Measurements from ENCODE around the gene SHTN1. TPM values are rescaled to one million over a fixed set of nuclear protein-coding genes. Genes with fewer than 3 reads are reported as not detected.

SHTN1 gene
- total RNA-seq, 1 donor from 2014 or later: 106 TPM

GRCh38 chr10:116978901-116979300, 26.1 kb downstream of the SHTN1 start:
- Mint-ChIP-seq H3K36me3 (ENCODE audit: low read depth, unreplicated experiment) (peaks cover 11% of the 10 kb centered on the region), H3K27ac (ENCODE audit: unreplicated experiment) (no peak overlapping the region), H3K27me3 (ENCODE audit: unreplicated experiment) (peaks cover 1% of the 10 kb centered on the region), H3K4me1 (ENCODE audit: unreplicated experiment) (peaks cover 27% of the 10 kb centered on the region), H3K9me3 (ENCODE audit: unreplicated experiment) (no peaks in the 10 kb centered on the region), H3K4me3 (ENCODE audit: unreplicated experiment) (no peak overlapping the region)
- TF ChIP-seq CTCF (IDR thresholded peaks at IDR 0.05; ENCODE audit: unreplicated experiment): no peak
- no peak for DNase-seq (ENCODE audit: low spot score)

GRCh38 chr10:116974456-116975005, 30.5 kb downstream of the SHTN1 start:
- DNase-seq (ENCODE audit: low spot score): no peak
- Mint-ChIP-seq H3K36me3 (ENCODE audit: low read depth, unreplicated experiment) (peaks cover 21% of the 10 kb centered on the region), H3K4me1 (ENCODE audit: unreplicated experiment) (peaks cover 25% of the 10 kb centered on the region), H3K27me3 (ENCODE audit: unreplicated experiment) (peaks cover 3% of the 10 kb centered on the region), H3K27ac (ENCODE audit: unreplicated experiment) (peak overlapping the region; percentile 22), H3K9me3 (ENCODE audit: unreplicated experiment) (no peaks in the 10 kb centered on the region), H3K4me3 (ENCODE audit: unreplicated experiment) (no peak overlapping the region)
- no peak for TF ChIP-seq CTCF (IDR thresholded peaks at IDR 0.05; ENCODE audit: unreplicated experiment)

GRCh38 chr10:116973946-116974455, 31.0 kb downstream of the SHTN1 start:
- H3K4me1 Mint-ChIP-seq (ENCODE audit: unreplicated experiment): peaks cover 25% of the 10 kb centered on the region
- no peak for DNase-seq (ENCODE audit: low spot score)
- no peak for TF ChIP-seq CTCF (IDR thresholded peaks at IDR 0.05; ENCODE audit: unreplicated experiment)

DNA sequence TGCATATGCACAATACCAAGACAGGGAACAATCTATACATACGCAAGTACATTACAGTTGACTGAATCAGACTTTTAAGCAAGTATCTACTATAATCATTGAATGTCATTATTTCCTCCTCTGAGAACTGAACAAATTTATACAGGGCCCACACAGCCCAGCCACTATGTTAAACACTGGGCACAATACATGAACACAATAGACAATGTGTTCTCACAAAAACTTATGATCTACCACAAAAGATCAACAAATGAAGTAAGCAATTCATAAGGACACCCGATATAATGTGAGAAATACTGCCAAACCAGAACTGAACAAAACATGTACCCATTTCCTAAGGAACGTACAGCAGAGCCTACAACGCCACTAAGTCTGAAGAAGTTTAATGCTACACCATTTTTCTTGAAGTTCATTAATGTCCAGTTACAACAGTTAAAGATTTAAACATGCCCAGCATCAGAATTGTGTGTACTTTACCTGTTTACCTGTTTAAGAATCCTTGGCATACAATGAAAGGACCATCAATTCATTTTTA, 31.5 kb downstream of the SHTN1 start:
- no peak overlapping the region for H3K4me3 Mint-ChIP-seq (ENCODE audit: unreplicated experiment)
- H3K9me3 Mint-ChIP-seq (ENCODE audit: unreplicated experiment): no peaks in the 10 kb centered on the region
- H3K36me3 Mint-ChIP-seq (ENCODE audit: low read depth, unreplicated experiment): peaks cover 21% of the 10 kb centered on the region
- peaks cover 3% of the 10 kb centered on the region for H3K27me3 Mint-ChIP-seq (ENCODE audit: unreplicated experiment)
- H3K27ac Mint-ChIP-seq (ENCODE audit: unreplicated experiment): no peak overlapping the region
- H3K4me1 Mint-ChIP-seq (ENCODE audit: unreplicated experiment): peaks cover 22% of the 10 kb centered on the region
- no peak for TF ChIP-seq CTCF (IDR thresholded peaks at IDR 0.05; ENCODE audit: unreplicated experiment)
- DNase-seq (ENCODE audit: low spot score): no peak

More at GRCh38 chr10:116973946-116974455, 31.0 kb downstream of the SHTN1 start:
- H3K27ac Mint-ChIP-seq (ENCODE audit: unreplicated experiment): no peak overlapping the region
- H3K36me3 Mint-ChIP-seq (ENCODE audit: low read depth, unreplicated experiment): peaks cover 21% of the 10 kb centered on the region
- H3K9me3 Mint-ChIP-seq (ENCODE audit: unreplicated experiment): no peaks in the 10 kb centered on the region
- H3K4me3 Mint-ChIP-seq (ENCODE audit: unreplicated experiment): no peak overlapping the region
- H3K27me3 Mint-ChIP-seq (ENCODE audit: unreplicated experiment): peaks cover 3% of the 10 kb centered on the region

- peaks cover 22% of the 10 kb centered on the region for H3K4me1 Mint-ChIP-seq (ENCODE audit: unreplicated experiment)
- no peak overlapping the region for H3K4me3 Mint-ChIP-seq (ENCODE audit: unreplicated experiment)
- TF ChIP-seq CTCF (IDR thresholded peaks at IDR 0.05; ENCODE audit: unreplicated experiment): no peak
- DNase-seq (ENCODE audit: low spot score): no peak
- peaks cover 3% of the 10 kb centered on the region for H3K27me3 Mint-ChIP-seq (ENCODE audit: unreplicated experiment)
- no peak overlapping the region for H3K27ac Mint-ChIP-seq (ENCODE audit: unreplicated experiment)
- no peaks in the 10 kb centered on the region for H3K9me3 Mint-ChIP-seq (ENCODE audit: unreplicated experiment)
- peaks cover 20% of the 10 kb centered on the region for H3K36me3 Mint-ChIP-seq (ENCODE audit: low read depth, unreplicated experiment)
Observed at GRCh38 chr10:116972131-116972530, 32.9 kb downstream of the SHTN1 start.
